NCI-H2196 (cell line): ENCODE results near the gene SEPTIN10.

ENCODE experiments used
- DNase-seq: peaks from one replicate; lab custom pipeline; 2025; ENCODE audit not compliant: unreplicated experiment; lab: John Stamatoyannopoulos, UW

SEPTIN10 gene

GRCh38 chr2:109501461-109501860 lies 112.3 kb downstream of the SEPTIN10 start:
- DNase-seq = no peak

- no peak for DNase-seq
Measured at GRCh38 chr2:109500910-109501309, 112.9 kb downstream of the SEPTIN10 start.

- DNase-seq = no peak
Measured at GRCh38 chr2:109499566-109499965, 114.2 kb downstream of the SEPTIN10 start.

- no peak for DNase-seq
Measured at GRCh38 chr2:109498906-109499305, 114.9 kb downstream of the SEPTIN10 start.

- no peak for DNase-seq
Measured at GRCh38 chr2:109497911-109498870, 115.6 kb downstream of the SEPTIN10 start.

- DNase-seq = no peak
Measured at GRCh38 chr2:109497463-109497862, 116.3 kb downstream of the SEPTIN10 start.

- DNase-seq = no peak
Measured at GRCh38 chr2:109494351-109494750, 119.4 kb downstream of the SEPTIN10 start.

GRCh38 chr2:109493176-109493935 lies 120.4 kb downstream of the SEPTIN10 start:
- DNase-seq = no peak
